Right ventricle myocardium inferior (tissue), 1 donor: Measurements from ENCODE around the gene FUCA2. TPM values are rescaled to one million over a fixed set of nuclear protein-coding genes. Genes with fewer than 3 reads are reported as not detected.
"Not testable (repeated sequence)": the region's sequence is repeated elsewhere in the genome, so short reads cannot be mapped to it uniquely, and the experiment has no call there.

Experiments
- ATAC-seq: fragments of 200-7000 bp; cut with Tn5 transposase; one replicate; pipeline ENCODE4 v1.9.1; 2020; ENCODE audit warnings: mild to moderate bottlenecking, moderate library complexity
- DNase-seq: peaks from one replicate; pipeline ENCODE4 v3.0.0; 2021; ENCODE audit errors: missing footprints
- intact Hi-C: fragments of 100-400 bp; cut with DNase I; formaldehyde crosslinking; loops from one replicate; pipeline ENCODE4 v1.11.0; 2022
- total RNA-seq: library from RNA; stranded (reverse); fragmentation: NEBNext Ultra II Directional; extraction: Animal tissue kit (Norgen Biotek cat#: 25700); gene quantifications from one replicate; pipeline ENCODE4 v1.2.1, GENCODE V29; 2021
- donor health status: DM: no; HTN: yes; CAD: no; lungs with severe emphysema.

The FUCA2 gene
- total RNA-seq, 1 donor from 2014 or later = 46.1 TPM

DNA sequence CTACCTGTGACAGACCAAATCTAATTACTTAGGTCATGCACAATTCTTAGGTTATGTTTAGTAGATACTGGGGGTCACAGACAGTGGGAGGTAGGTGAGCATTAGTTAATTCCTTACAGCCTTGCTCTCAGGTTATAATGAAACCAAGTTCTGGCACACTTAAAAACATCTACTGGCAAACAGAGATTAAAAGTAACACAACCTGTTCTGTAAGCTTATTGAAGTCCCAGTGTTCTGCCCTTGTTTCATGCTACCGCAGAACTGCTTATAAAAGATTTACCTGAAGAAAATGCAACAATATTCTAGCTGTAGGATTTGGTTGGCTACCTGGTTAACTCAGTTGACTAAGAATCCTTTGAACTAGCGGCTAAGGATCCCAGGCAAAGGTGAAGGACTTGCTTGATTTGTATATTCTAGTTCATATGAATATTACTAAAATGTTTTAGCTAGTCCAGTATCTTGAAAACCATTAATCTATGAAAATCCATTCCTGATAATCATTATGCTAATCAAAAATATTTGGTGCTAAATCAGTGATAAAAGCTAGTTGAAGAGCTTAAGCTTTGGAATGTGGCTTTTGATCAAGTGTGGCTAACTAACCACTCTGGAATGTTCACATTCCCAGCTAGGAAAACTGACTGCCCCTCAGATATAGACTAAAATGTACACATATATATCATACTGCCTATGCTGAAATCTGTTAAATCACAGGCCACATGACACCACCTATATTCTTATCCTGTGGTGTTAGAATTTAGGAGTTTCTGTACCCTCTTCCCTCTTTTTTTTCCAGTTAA lies 53.8 kb downstream of the FUCA2 start:
- ATAC-seq (no peak), DNase-seq (no peak)
- intact Hi-C loops = no loop called here

DNA sequence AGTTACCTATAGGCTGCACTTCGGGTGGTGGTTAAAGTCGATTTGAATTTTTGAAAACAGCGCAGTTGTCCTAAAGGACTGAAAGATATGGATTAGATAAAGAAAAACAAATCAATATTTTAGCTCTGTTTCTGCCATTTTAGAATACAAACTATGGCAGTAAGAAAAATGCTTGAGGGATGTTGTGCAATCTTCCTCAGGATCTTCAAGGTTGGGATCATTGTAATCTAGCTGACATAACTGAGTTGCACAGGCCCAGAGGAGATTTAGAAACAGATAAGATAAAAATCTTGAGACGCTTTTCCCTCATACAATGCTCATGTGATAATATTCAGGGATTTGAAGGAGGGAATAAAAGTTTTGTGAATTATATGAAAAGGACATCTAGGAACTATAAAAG lies 60.0 kb downstream of the FUCA2 start:
- ATAC-seq (no peak), DNase-seq (no peak)
- intact Hi-C loops = no loop called here

DNA sequence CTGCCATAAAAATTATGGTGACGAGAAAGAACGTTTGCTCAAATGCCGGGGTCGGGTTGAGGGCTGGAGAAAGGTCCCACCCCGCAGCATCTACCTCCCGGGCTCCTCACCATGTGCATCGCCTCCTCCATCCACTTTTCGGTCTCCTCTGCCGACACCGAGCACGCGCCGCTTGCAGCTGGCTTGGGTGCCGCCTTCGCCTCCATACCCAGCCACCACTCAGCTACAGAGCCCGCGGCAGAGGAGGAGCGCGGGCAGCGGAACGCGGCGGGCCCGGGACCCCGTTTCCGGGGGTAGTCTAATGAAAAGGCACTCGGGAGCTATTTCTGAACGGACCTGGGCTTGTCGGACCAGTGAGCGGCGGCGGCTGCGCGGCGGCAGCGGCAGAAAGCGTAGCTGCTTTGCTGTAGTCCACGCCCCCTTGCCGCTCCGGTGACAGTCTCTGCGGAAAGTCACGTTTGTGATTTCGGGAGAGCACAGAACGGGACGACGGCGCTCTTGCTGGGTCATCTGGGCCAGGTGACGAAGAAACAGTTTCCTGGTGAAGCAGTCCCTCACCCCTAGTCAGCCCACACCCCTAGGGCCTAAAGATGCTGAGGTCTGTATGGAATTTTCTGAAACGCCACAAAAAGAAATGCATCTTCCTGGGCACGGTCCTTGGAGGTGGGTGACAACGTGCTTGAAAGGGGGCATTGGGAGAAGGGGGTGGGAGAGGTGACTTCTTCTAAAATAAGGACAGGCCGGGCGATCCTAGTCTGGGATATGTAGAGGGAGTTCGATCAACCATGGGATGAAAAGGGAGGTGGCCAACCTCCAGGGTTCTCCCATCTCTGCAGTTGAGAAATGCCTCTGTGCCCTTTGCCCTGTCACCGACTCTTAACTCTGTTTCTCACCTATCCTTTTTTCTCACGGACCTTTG lies 60.8 kb downstream of the FUCA2 start, which contains the start of the genes ADAT2 and PEX3:
Gene ADAT2 (minus strand): TSS at position 243 of the 919 bp plus-strand sequence. CDS start 37 bp downstream, at position 206.
Gene PEX3 (plus strand): TSS at position 353 of the 919 bp plus-strand sequence. CDS start 238 bp downstream, at position 591.
- ATAC-seq = peak; percentile 100
- intact Hi-C loops = no loop called here
- peak; percentile 97 for DNase-seq

DNA sequence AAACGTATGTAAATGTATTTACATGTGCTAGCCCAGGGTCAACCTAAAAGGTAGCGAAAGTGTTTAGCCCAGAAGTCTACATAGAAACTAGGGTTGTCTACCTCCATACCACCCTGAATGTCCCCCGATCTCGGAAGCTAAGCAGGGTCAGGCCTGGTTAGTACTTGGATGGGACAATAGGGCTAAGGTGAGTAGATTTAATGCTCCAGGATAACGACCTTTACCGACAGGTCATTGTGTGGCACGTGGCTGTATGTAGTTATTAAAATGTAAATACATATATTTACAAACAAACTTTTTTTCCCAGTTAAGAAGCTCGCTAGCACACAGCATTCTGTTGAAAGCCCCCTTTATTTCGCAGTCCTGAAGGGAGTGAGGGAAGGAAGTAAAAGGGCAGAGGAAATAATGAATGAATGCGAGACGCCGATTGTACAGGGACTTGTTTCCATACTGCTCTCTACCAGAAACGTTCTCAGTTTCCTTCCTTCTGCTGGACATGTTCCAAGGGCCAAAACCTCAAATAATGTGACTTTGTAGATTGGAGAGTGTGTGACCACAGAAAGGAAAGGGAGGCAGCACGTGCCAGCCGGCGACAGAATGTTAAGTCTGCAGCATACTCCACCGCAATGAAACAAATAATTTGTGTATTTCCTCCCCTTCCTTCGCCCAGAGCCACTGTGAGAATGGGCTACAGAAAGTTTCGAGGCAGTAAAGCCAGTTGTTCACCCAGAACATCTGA lies 61.6 kb downstream of the FUCA2 start:
- ATAC-seq = no peak
- DNase-seq = no peak
- intact Hi-C loops = no loop called here

GRCh38 chr6:143449082-143449713 lies 62.3 kb downstream of the FUCA2 start:
- ATAC-seq = no peak
- intact Hi-C loops = no loop called here
- no peak for DNase-seq

DNA sequence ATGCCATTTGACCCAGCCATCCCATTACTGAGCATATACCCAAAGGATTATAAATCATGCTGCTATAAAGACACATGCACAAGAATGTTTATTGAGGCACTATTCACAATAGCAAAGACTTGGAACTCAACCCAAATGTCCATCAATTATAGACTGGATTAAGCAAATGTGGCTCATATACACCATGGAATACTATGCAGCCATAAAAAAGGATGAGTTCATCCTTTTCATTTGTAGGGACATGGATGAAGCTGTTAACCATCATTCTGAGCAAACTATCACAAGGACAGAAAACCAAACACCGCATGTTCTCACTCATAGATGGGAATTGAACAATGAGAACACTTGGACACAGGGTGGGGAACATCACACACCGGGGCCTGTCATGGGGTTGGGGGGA lies 63.7 kb downstream of the FUCA2 start:
- ATAC-seq, DNase-seq, intact Hi-C loops: not testable (repeated sequence)

Other genes starting within 250 kb of the FUCA2 start
- 1.5 TPM for gene ADAT2, start 61.0 kb downstream of the FUCA2 start, total RNA-seq
- gene PEX3, start 60.9 kb downstream of the FUCA2 start, total RNA-seq = 19.9 TPM
- gene PHACTR2, start 166.2 kb upstream of the FUCA2 start, total RNA-seq = 75.9 TPM